Measurements from ENCODE around the gene MYORG.

Gene MYORG

GRCh38 chr9:34337403-34337802, 39.3 kb downstream of the MYORG start:
- Histone ChIP-seq H3K36me3 (ENCODE audit: insufficient read depth, low read length) (peaks cover 18% of the 10 kb centered on the region; the same call in 1 of the 2 replicates), H3K27me3 (ENCODE audit: insufficient read depth, low read length, poor library complexity, severe bottlenecking) (no peaks in the 10 kb centered on the region), H3F3A (ENCODE audit: low read depth) (no peaks in the 10 kb centered on the region), H3K9ac (ENCODE audit: low read depth, low read length, poor library complexity, severe bottlenecking) (no peak overlapping the region), H3K9me3 (ENCODE audit: insufficient read depth, low read depth, low read length) (no peaks in the 10 kb centered on the region), H2AFZ (ENCODE audit: low read length) (no peak overlapping the region), H3K9me2 (replicated peaks; ENCODE audit: low read depth, low read length) (no peaks in the 10 kb centered on the region), H4K20me1 (ENCODE audit: insufficient read depth, low read length, poor library complexity, severe bottlenecking) (no peaks in the 10 kb centered on the region), H3K4me2 (ENCODE audit: low read depth, low read length, poor library complexity, severe bottlenecking) (no peak overlapping the region), H3K4me1 (ENCODE audit: insufficient read depth, low read length, poor library complexity, severe bottlenecking) (peaks cover 5% of the 10 kb centered on the region), H3K79me2 (ENCODE audit: insufficient read depth, low read length) (peaks cover 8% of the 10 kb centered on the region; the same call in 1 of the 2 replicates), H3K4me3 (ENCODE audit: low read length, poor library complexity, severe bottlenecking) (no peak overlapping the region)
- TF ChIP-seq EZH2phosphoT487 (IDR thresholded peaks at IDR 0.05; ENCODE audit: borderline replicate concordance) (no peak), CTCF (conservative IDR thresholded peaks at IDR 0.05; ENCODE audit: low read length) (peak; percentile 43)

- Histone ChIP-seq H3K9me2 (replicated peaks; ENCODE audit: low read depth, low read length) (no peaks in the 10 kb centered on the region), H3K4me1 (ENCODE audit: insufficient read depth, low read length, poor library complexity, severe bottlenecking) (peaks cover 11% of the 10 kb centered on the region), H3K9me3 (ENCODE audit: insufficient read depth, low read depth, low read length) (no peaks in the 10 kb centered on the region), H3K36me3 (ENCODE audit: insufficient read depth, low read length) (peaks cover 11% of the 10 kb centered on the region; the same call in 1 of the 2 replicates), H3F3A (ENCODE audit: low read depth) (no peaks in the 10 kb centered on the region), H3K4me3 (ENCODE audit: low read length, poor library complexity, severe bottlenecking) (no peak overlapping the region), H3K9ac (ENCODE audit: low read depth, low read length, poor library complexity, severe bottlenecking) (no peak overlapping the region), H3K27me3 (ENCODE audit: insufficient read depth, low read length, poor library complexity, severe bottlenecking) (no peaks in the 10 kb centered on the region), H3K4me2 (ENCODE audit: low read depth, low read length, poor library complexity, severe bottlenecking) (no peak overlapping the region), H2AFZ (ENCODE audit: low read length) (no peak overlapping the region), H3K79me2 (ENCODE audit: insufficient read depth, low read length) (peaks cover 19% of the 10 kb centered on the region), H4K20me1 (ENCODE audit: insufficient read depth, low read length, poor library complexity, severe bottlenecking) (no peaks in the 10 kb centered on the region)
- TF ChIP-seq CTCF (conservative IDR thresholded peaks at IDR 0.05; ENCODE audit: low read length) = no peak
- no peak for TF ChIP-seq EZH2phosphoT487 (IDR thresholded peaks at IDR 0.05; ENCODE audit: borderline replicate concordance)
Observed at GRCh38 chr9:34335376-34335775, 41.3 kb downstream of the MYORG start.

GRCh38 chr9:34334916-34335315, 41.8 kb downstream of the MYORG start:
- Histone ChIP-seq H3K9me3 (ENCODE audit: insufficient read depth, low read depth, low read length) (no peaks in the 10 kb centered on the region), H3K9ac (ENCODE audit: low read depth, low read length, poor library complexity, severe bottlenecking) (no peak overlapping the region)

More at GRCh38 chr9:34334916-34335315, 41.8 kb downstream of the MYORG start:
- no peaks in the 10 kb centered on the region for H3F3A ChIP-seq (ENCODE audit: low read depth)
- peaks cover 13% of the 10 kb centered on the region for H3K4me1 ChIP-seq (ENCODE audit: insufficient read depth, low read length, poor library complexity, severe bottlenecking)
- no peaks in the 10 kb centered on the region for H3K9me2 ChIP-seq (replicated peaks; ENCODE audit: low read depth, low read length)
- no peak overlapping the region for H3K4me2 ChIP-seq (ENCODE audit: low read depth, low read length, poor library complexity, severe bottlenecking)
- no peaks in the 10 kb centered on the region for H3K27me3 ChIP-seq (ENCODE audit: insufficient read depth, low read length, poor library complexity, severe bottlenecking)
- no peak overlapping the region for H3K4me3 ChIP-seq (ENCODE audit: low read length, poor library complexity, severe bottlenecking)
- peaks cover 24% of the 10 kb centered on the region for H3K79me2 ChIP-seq (ENCODE audit: insufficient read depth, low read length)
- H4K20me1 ChIP-seq (ENCODE audit: insufficient read depth, low read length, poor library complexity, severe bottlenecking) = no peaks in the 10 kb centered on the region
- TF ChIP-seq EZH2phosphoT487 (IDR thresholded peaks at IDR 0.05; ENCODE audit: borderline replicate concordance) (no peak), CTCF (conservative IDR thresholded peaks at IDR 0.05; ENCODE audit: low read length) (no peak)
- H3K36me3 ChIP-seq (ENCODE audit: insufficient read depth, low read length) = peaks cover 11% of the 10 kb centered on the region; the same call in 1 of the 2 replicates
- H2AFZ ChIP-seq (ENCODE audit: low read length) = no peak overlapping the region

All from Loucy (cell line).